Raji (cell line): Measurements from ENCODE around the gene TMC4.

Source experiments
- POLR2A ChIP-seq: IDR thresholded peaks from 2 replicates; pipeline ENCODE4 v1.6.1; 2011; ENCODE audit warnings: low read depth, low read length, control low read depth; ENCODE audit not compliant: insufficient read depth

Gene TMC4

GRCh38 chr19:54160854-54161253, 12.1 kb downstream of the TMC4 start:
- TF ChIP-seq POLR2A: no peak

- TF ChIP-seq POLR2A: no peak
Observed at GRCh38 chr19:54160182-54160811, 12.7 kb downstream of the TMC4 start.

GRCh38 chr19:54159352-54160181, 13.4 kb downstream of the TMC4 start, which contains the start of gene LENG1:
Gene LENG1 (minus strand): TSS chr19:54159721. CDS start chr19:54159695, 26 bp downstream.
- peak; percentile 79 for TF ChIP-seq POLR2A

GRCh38 chr19:54158812-54159351, 14.1 kb downstream of the TMC4 start:
- no peak for TF ChIP-seq POLR2A

GRCh38 chr19:54156953-54157352, 16.0 kb downstream of the TMC4 start:
- no peak for TF ChIP-seq POLR2A

- TF ChIP-seq POLR2A: no peak
Observed at GRCh38 chr19:54156490-54156889, 16.5 kb downstream of the TMC4 start.

GRCh38 chr19:54155694-54156093, 17.3 kb downstream of the TMC4 start:
- no peak for TF ChIP-seq POLR2A

- TF ChIP-seq POLR2A: no peak
Observed at GRCh38 chr19:54154603-54155345, 18.2 kb downstream of the TMC4 start.

GRCh38 chr19:54153731-54154326, 19.1 kb downstream of the TMC4 start:
- TF ChIP-seq POLR2A: 0 out of 2 replicates have a peak, but pooled peaks have one; percentile 13

GRCh38 chr19:54152878-54153524, 20.0 kb downstream of the TMC4 start:
- TF ChIP-seq POLR2A: no peak

GRCh38 chr19:54152267-54152666, 20.7 kb downstream of the TMC4 start:
- no peak for TF ChIP-seq POLR2A

GRCh38 chr19:54151362-54152035, 21.5 kb downstream of the TMC4 start:
- no peak for TF ChIP-seq POLR2A

- TF ChIP-seq POLR2A: no peak
Observed at GRCh38 chr19:54149021-54149812, 23.7 kb downstream of the TMC4 start.

- no peak for TF ChIP-seq POLR2A
Observed at GRCh38 chr19:54148158-54148557, 24.8 kb downstream of the TMC4 start.

GRCh38 chr19:54147676-54148075, 25.3 kb downstream of the TMC4 start:
- no peak for TF ChIP-seq POLR2A
